WTC11 (cell line): ENCODE data around the gene ADGRB2.

Experiments used
- NR3C1 ChIP-seq: sonication (generic); formaldehyde crosslinking; conservative IDR thresholded peaks from 2 replicates; pipeline ENCODE4 v1.8.1; 2023; ENCODE audit warnings: low read depth, mild to moderate bottlenecking, missing genetic modification reagents
- PRDM15 ChIP-seq: sonication (generic); formaldehyde crosslinking; IDR thresholded peaks from 2 replicates; pipeline ENCODE4 v1.8.0; 2022; ENCODE audit warnings: missing genetic modification reagents
- TCF7 ChIP-seq: sonication (generic); formaldehyde crosslinking; IDR thresholded peaks from 2 replicates; pipeline ENCODE4 v1.8.0; 2022; ENCODE audit warnings: mild to moderate bottlenecking, low read depth, missing genetic modification reagents, moderate library complexity
- TF ChIP-seq, protein P1 (sequence below): fragments of 250-450 bp; sonication (Bioruptor Pico); IDR thresholded peaks from 2 replicates; pipeline ENCODE4 v1.9.0; 2021; ENCODE audit warnings: moderate library complexity, mild to moderate bottlenecking, inconsistent platforms, borderline replicate concordance

GRCh38 chr1:31736675-31737074 is 27.5 kb downstream of the ADGRB2 start:
- TF ChIP-seq NR3C1 (CRISPR knock-in tag) (no peak), PRDM15 (CRISPR knock-in tag) (no peak), TCF7 (CRISPR knock-in tag) (no peak)
- TF ChIP-seq, protein P1, sequence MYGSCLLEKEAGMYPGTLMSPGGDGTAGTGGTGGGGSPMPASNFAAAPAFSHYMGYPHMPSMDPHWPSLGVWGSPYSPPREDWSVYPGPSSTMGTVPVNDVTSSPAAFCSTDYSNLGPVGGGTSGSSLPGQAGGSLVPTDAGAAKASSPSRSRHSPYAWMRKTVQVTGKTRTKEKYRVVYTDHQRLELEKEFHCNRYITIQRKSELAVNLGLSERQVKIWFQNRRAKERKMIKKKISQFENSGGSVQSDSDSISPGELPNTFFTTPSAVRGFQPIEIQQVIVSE: no peak
